HG02938 (cell line): ENCODE measurements around the gene SBNO1.
"Not testable (repeated sequence)": the region's sequence is repeated elsewhere in the genome, so short reads cannot be mapped to it uniquely, and the experiment has no call there.

ENCODE experiments used
- ATAC-seq: cut with Tn5 transposase; IDR thresholded peaks from one replicate; pipeline ENCODE4 v1.9.1; 2021; ENCODE audit warnings: mild to moderate bottlenecking, moderate library complexity; ENCODE audit not compliant: unreplicated experiment

SBNO1 gene

GRCh38 chr12:123351349-123351748, 13.3 kb downstream of the SBNO1 start:
- no peak for ATAC-seq

- no peak for ATAC-seq
Observed at GRCh38 chr12:123346946-123347345, 17.7 kb downstream of the SBNO1 start.

- no peak for ATAC-seq
Observed at GRCh38 chr12:123344086-123344485, 20.6 kb downstream of the SBNO1 start.

- no peak for ATAC-seq
Observed at GRCh38 chr12:123337070-123337469, 27.6 kb downstream of the SBNO1 start.

- no peak for ATAC-seq
Observed at GRCh38 chr12:123336530-123336929, 28.1 kb downstream of the SBNO1 start.

- ATAC-seq = no peak
Observed at GRCh38 chr12:123335490-123335889, 29.2 kb downstream of the SBNO1 start.

- ATAC-seq = no peak
Observed at GRCh38 chr12:123329799-123330198, 34.8 kb downstream of the SBNO1 start.

- no peak for ATAC-seq
Observed at GRCh38 chr12:123319826-123320225, 44.8 kb downstream of the SBNO1 start.

GRCh38 chr12:123319273-123319672, 45.4 kb downstream of the SBNO1 start:
- ATAC-seq = no peak

- ATAC-seq = not testable (repeated sequence)
Observed at GRCh38 chr12:123313046-123313445, 51.6 kb downstream of the SBNO1 start.

- ATAC-seq = no peak
Observed at GRCh38 chr12:123306200-123306599, 58.4 kb downstream of the SBNO1 start.

GRCh38 chr12:123305136-123305535, 59.5 kb downstream of the SBNO1 start:
- no peak for ATAC-seq

GRCh38 chr12:123293178-123293760, 71.4 kb downstream of the SBNO1 start:
- no peak for ATAC-seq

- ATAC-seq = no peak
Observed at GRCh38 chr12:123289911-123290310, 74.7 kb downstream of the SBNO1 start.

- ATAC-seq = no peak
Observed at GRCh38 chr12:123288751-123289346, 75.8 kb downstream of the SBNO1 start.

- ATAC-seq = no peak
Observed at GRCh38 chr12:123286652-123287373, 77.8 kb downstream of the SBNO1 start.

- no peak for ATAC-seq
Observed at GRCh38 chr12:123284669-123285068, 80.0 kb downstream of the SBNO1 start.

GRCh38 chr12:123283461-123283860, 81.2 kb downstream of the SBNO1 start:
- ATAC-seq = no peak

GRCh38 chr12:123282111-123282510, 82.5 kb downstream of the SBNO1 start:
- ATAC-seq = no peak

- ATAC-seq = no peak
Observed at GRCh38 chr12:123280971-123281370, 83.7 kb downstream of the SBNO1 start.

- peak; percentile 78 for ATAC-seq
Observed at GRCh38 chr12:123278101-123278627, 86.5 kb downstream of the SBNO1 start.

GRCh38 chr12:123273166-123273565, 91.5 kb downstream of the SBNO1 start:
- no peak for ATAC-seq
